Astrocyte (in vitro differentiated cells and primary cell): ENCODE data around the gene CAVIN1. TPM values are rescaled to one million over a fixed set of nuclear protein-coding genes. Genes with fewer than 3 reads are reported as not detected.

ENCODE experiments used
- DNase-seq: peaks from one replicate; pipeline ENCODE4 v3.0.0-alpha.2; 2010; ENCODE audit warnings: low read depth
- FAIRE-seq: peaks from 2 replicates; lab custom pipeline; 2011; peaks lifted over from hg19 to GRCh38; lab: Jason Lieb, UNC
- H2AFZ ChIP-seq: 2 replicates; pipeline ENCODE4 v1.6.0; 2012; ENCODE audit warnings: low read depth, low read length, inconsistent platforms
- H3K27ac ChIP-seq: 2 replicates; pipeline ENCODE4 v1.5.1; 2011; ENCODE audit warnings: low read depth, low read length, inconsistent platforms
- H3K27me3 ChIP-seq: 2 replicates; pipeline ENCODE4 v1.6.0; 2011; ENCODE audit warnings: low read length, inconsistent platforms; ENCODE audit not compliant: insufficient read depth
- H3K36me3 ChIP-seq: 2 replicates; pipeline ENCODE4 v1.5.1; 2011; ENCODE audit warnings: low read length, inconsistent platforms; ENCODE audit not compliant: insufficient read depth
- H3K4me1 ChIP-seq: 2 replicates; pipeline ENCODE4 v1.5.1; 2011; ENCODE audit warnings: low read length, inconsistent platforms; ENCODE audit not compliant: insufficient read depth
- H3K4me2 ChIP-seq: 2 replicates; pipeline ENCODE4 v1.6.0; 2012; ENCODE audit warnings: low read length, inconsistent platforms
- H3K4me3 ChIP-seq: 2 replicates; pipeline ENCODE4 v1.5.1; 2011; ENCODE audit warnings: low read depth, mild to moderate bottlenecking, low read length, inconsistent platforms; ENCODE audit not compliant: insufficient read depth
- H3K79me2 ChIP-seq: 2 replicates; pipeline ENCODE4 v1.6.0; 2012; ENCODE audit warnings: mild to moderate bottlenecking, low read length, inconsistent platforms; ENCODE audit not compliant: insufficient read depth
- H3K9ac ChIP-seq: 2 replicates; pipeline ENCODE4 v1.6.0; 2012; ENCODE audit warnings: mild to moderate bottlenecking, low read length, inconsistent platforms
- H3K9me3 ChIP-seq: 2 replicates; pipeline ENCODE4 v1.5.1; 2012; ENCODE audit warnings: low read depth, mild to moderate bottlenecking, low read length, inconsistent platforms; ENCODE audit not compliant: insufficient read depth
- H4K20me1 ChIP-seq: 2 replicates; pipeline ENCODE4 v1.6.0; 2012; ENCODE audit warnings: low read length, inconsistent platforms; ENCODE audit not compliant: insufficient read depth
- H3K27ac Mint-ChIP-seq: one replicate; pipeline ENCODE4 v1.8.0; 2021; ENCODE audit warnings: mild to moderate bottlenecking, mixed read lengths; ENCODE audit not compliant: unreplicated experiment
- H3K27me3 Mint-ChIP-seq: one replicate; pipeline ENCODE4 v1.8.0; 2021; ENCODE audit warnings: low read depth, mixed read lengths; ENCODE audit not compliant: unreplicated experiment
- H3K36me3 Mint-ChIP-seq: one replicate; pipeline ENCODE4 v1.8.0; 2021; ENCODE audit warnings: low read depth, mixed read lengths; ENCODE audit not compliant: unreplicated experiment
- H3K4me1 Mint-ChIP-seq: one replicate; pipeline ENCODE4 v1.8.0; 2021; ENCODE audit warnings: low read depth, mixed read lengths; ENCODE audit not compliant: unreplicated experiment
- H3K4me3 Mint-ChIP-seq: one replicate; pipeline ENCODE4 v1.8.0; 2021; ENCODE audit warnings: mild to moderate bottlenecking, moderate library complexity, mixed read lengths; ENCODE audit not compliant: unreplicated experiment
- H3K9me3 Mint-ChIP-seq: one replicate; pipeline ENCODE4 v1.8.0; 2021; ENCODE audit warnings: mild to moderate bottlenecking, mixed read lengths; ENCODE audit not compliant: unreplicated experiment
- CTCF ChIP-seq: IDR thresholded peaks from 2 replicates; pipeline ENCODE4 v1.5.1; 2011; ENCODE audit warnings: low read depth, mild to moderate bottlenecking, inconsistent platforms, low read length, moderate library complexity; ENCODE audit not compliant: insufficient read depth
- EZH2 ChIP-seq: IDR thresholded peaks from 2 replicates; pipeline ENCODE4 v1.6.1; 2012; ENCODE audit warnings: mild to moderate bottlenecking, low read length, inconsistent platforms; ENCODE audit not compliant: insufficient read depth
- total RNA-seq: library from RNA; stranded (reverse); gene quantifications from 2 replicates; pipeline ENCODE4 v1.2.1, GENCODE V29; 2021

CAVIN1 gene
- total RNA-seq, 1 donor from 2014 or later: 602 TPM

- Mint-ChIP-seq H3K36me3 (no peaks in the 10 kb centered on the region), H3K4me3 (no peak overlapping the region), H3K4me1 (no peaks in the 10 kb centered on the region), H3K9me3 (no peaks in the 10 kb centered on the region), H3K27me3 (no peaks in the 10 kb centered on the region), H3K27ac (peak overlapping the region; percentile 18)
- Histone ChIP-seq H3K9me3 (no peaks in the 10 kb centered on the region), H3K4me1 (no peaks in the 10 kb centered on the region), H3K9ac (no peak overlapping the region), H4K20me1 (no peaks in the 10 kb centered on the region), H3K27me3 (no peaks in the 10 kb centered on the region), H3K4me3 (no peak overlapping the region), H3K4me2 (no peak overlapping the region), H3K79me2 (no peaks in the 10 kb centered on the region), H3K27ac (no peak overlapping the region), H3K36me3 (no peaks in the 10 kb centered on the region), H2AFZ (no peak overlapping the region)
- TF ChIP-seq CTCF: no peak
- no peak for DNase-seq
- FAIRE-seq: no peak
Observed at GRCh38 chr17:42442196-42442565, 19.1 kb upstream of the CAVIN1 start.

GRCh38 chr17:42441371-42442195 is 18.5 kb upstream of the CAVIN1 start:
- Histone ChIP-seq H3K27me3 (no peaks in the 10 kb centered on the region), H3K4me1 (peaks cover 3% of the 10 kb centered on the region), H3K36me3 (no peaks in the 10 kb centered on the region), H4K20me1 (no peaks in the 10 kb centered on the region), H3K4me2 (no peak overlapping the region), H3K9ac (no peak overlapping the region), H3K9me3 (no peaks in the 10 kb centered on the region), H3K79me2 (no peaks in the 10 kb centered on the region), H3K4me3 (no peak overlapping the region), H3K27ac (no peak overlapping the region), H2AFZ (no peak overlapping the region)
- Mint-ChIP-seq H3K4me3 (no peak overlapping the region), H3K9me3 (no peaks in the 10 kb centered on the region), H3K27me3 (no peaks in the 10 kb centered on the region), H3K27ac (no peak overlapping the region), H3K36me3 (no peaks in the 10 kb centered on the region), H3K4me1 (peaks cover 2% of the 10 kb centered on the region)
- DNase-seq: no peak
- TF ChIP-seq EZH2 (no peak), CTCF (no peak)
- no peak for FAIRE-seq
